ENCODE data around the gene LMX1B.
"Not testable (repeated sequence)": the region's sequence is repeated elsewhere in the genome, so short reads cannot be mapped to it uniquely, and the experiment has no call there.

The LMX1B gene

GRCh38 chr9:126650404-126651341 is 36.9 kb downstream of the LMX1B start:
- no peak overlapping the region for H2AFZ ChIP-seq (ENCODE audit: low read depth)
- H3K4me1 ChIP-seq (ENCODE audit: low read depth, poor library complexity, severe bottlenecking) = no peaks in the 10 kb centered on the region
- no peaks in the 10 kb centered on the region for H3K79me2 ChIP-seq (ENCODE audit: insufficient read depth, low read depth)
- no peaks in the 10 kb centered on the region for H4K20me1 ChIP-seq (ENCODE audit: insufficient read depth)
- peaks cover 81% of the 10 kb centered on the region for H3K27me3 ChIP-seq (ENCODE audit: insufficient read depth, low read depth)
- H3K4me3 ChIP-seq (IDR thresholded peaks at IDR 0.05; ENCODE audit: insufficient read depth, low read depth, low read length) = no peak overlapping the region
- H3K9ac ChIP-seq = no peak overlapping the region
- H3K27ac ChIP-seq = no peak overlapping the region
- H3K4me2 ChIP-seq = no peak overlapping the region
- H3K36me3 ChIP-seq (ENCODE audit: insufficient read depth) = no peaks in the 10 kb centered on the region
- TF ChIP-seq CTCF (conservative IDR thresholded peaks at IDR 0.05; ENCODE audit: low read depth, low read length) = no peak

GRCh38 chr9:126652140-126652582 is 38.4 kb downstream of the LMX1B start:
- Histone ChIP-seq H4K20me1 (ENCODE audit: insufficient read depth) (no peaks in the 10 kb centered on the region), H3K4me3 (IDR thresholded peaks at IDR 0.05; ENCODE audit: insufficient read depth, low read depth, low read length) (no peak overlapping the region), H3K4me1 (ENCODE audit: low read depth, poor library complexity, severe bottlenecking) (no peaks in the 10 kb centered on the region), H3K79me2 (ENCODE audit: insufficient read depth, low read depth) (no peaks in the 10 kb centered on the region), H3K36me3 (ENCODE audit: insufficient read depth) (no peaks in the 10 kb centered on the region), H3K27ac (no peak overlapping the region), H3K27me3 (ENCODE audit: insufficient read depth, low read depth) (peaks cover 67% of the 10 kb centered on the region), H2AFZ (ENCODE audit: low read depth) (no peak overlapping the region), H3K4me2 (no peak overlapping the region), H3K9ac (no peak overlapping the region)
- no peak for TF ChIP-seq CTCF (conservative IDR thresholded peaks at IDR 0.05; ENCODE audit: low read depth, low read length)

- Histone ChIP-seq H3K27me3 (ENCODE audit: insufficient read depth, low read depth) (peaks cover 47% of the 10 kb centered on the region), H3K27ac (no peak overlapping the region), H4K20me1 (ENCODE audit: insufficient read depth) (no peaks in the 10 kb centered on the region), H3K9ac (no peak overlapping the region), H3K4me2 (no peak overlapping the region), H3K79me2 (ENCODE audit: insufficient read depth, low read depth) (no peaks in the 10 kb centered on the region), H3K4me3 (IDR thresholded peaks at IDR 0.05; ENCODE audit: insufficient read depth, low read depth, low read length) (no peak overlapping the region), H3K4me1 (ENCODE audit: low read depth, poor library complexity, severe bottlenecking) (no peaks in the 10 kb centered on the region), H3K36me3 (ENCODE audit: insufficient read depth) (no peaks in the 10 kb centered on the region), H2AFZ (ENCODE audit: low read depth) (no peak overlapping the region)
- no peak for TF ChIP-seq CTCF (conservative IDR thresholded peaks at IDR 0.05; ENCODE audit: low read depth, low read length)
Measured at GRCh38 chr9:126654124-126654523, 40.4 kb downstream of the LMX1B start.

- H3K36me3 ChIP-seq (ENCODE audit: insufficient read depth); H3K4me1 ChIP-seq (ENCODE audit: low read depth, poor library complexity, severe bottlenecking); H3K4me3 ChIP-seq (IDR thresholded peaks at IDR 0.05; ENCODE audit: insufficient read depth, low read depth, low read length); H4K20me1 ChIP-seq (ENCODE audit: insufficient read depth); H3K4me2 ChIP-seq; H3K79me2 ChIP-seq (ENCODE audit: insufficient read depth, low read depth); H3K27ac ChIP-seq; H3K9ac ChIP-seq; H2AFZ ChIP-seq (ENCODE audit: low read depth): not testable (repeated sequence)
- peaks cover 27% of the 10 kb centered on the region; the same call in 1 of the 2 replicates for H3K27me3 ChIP-seq (ENCODE audit: insufficient read depth, low read depth)
Measured at GRCh38 chr9:126656214-126656613, 42.5 kb downstream of the LMX1B start.
